Measurements from ENCODE around the gene DNMT3A.

- TF ChIP-seq CTCF (IDR thresholded peaks at IDR 0.05) = no peak
- TF ChIP-seq POLR2A (IDR thresholded peaks at IDR 0.05) = no peak
Measured at GRCh38 chr2:25315316-25315680, 26.4 kb downstream of the DNMT3A start.
